ENCODE results near the gene DDR2. TPM values are rescaled to one million over a fixed set of nuclear protein-coding genes. Genes with fewer than 3 reads are reported as not detected.

The DDR2 gene
- polyA plus RNA-seq, 1 donor from 2014 or later, result 0.69 TPM

DNA sequence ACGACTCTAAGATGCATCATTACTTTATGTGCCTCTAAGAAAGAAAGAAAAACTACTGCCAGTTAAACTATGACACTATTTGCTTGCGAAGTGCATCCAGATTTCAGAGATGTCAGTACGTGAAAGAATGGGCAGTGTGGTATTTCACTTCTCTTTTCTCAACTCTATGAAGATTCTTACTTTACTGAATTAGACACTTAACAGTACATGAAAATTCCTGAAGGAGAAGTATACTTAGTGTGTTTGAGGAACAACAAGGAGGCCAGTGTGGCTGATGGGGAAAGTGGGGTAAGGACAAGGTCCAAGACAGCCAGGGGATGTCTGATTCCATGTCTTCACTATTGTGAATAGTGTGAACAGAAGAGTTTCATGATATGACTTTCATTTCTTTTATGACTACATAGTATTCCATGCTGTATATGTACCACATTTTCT lies 104.4 kb downstream of the DDR2 start:
- TF ChIP-seq POLR2AphosphoS5 (IDR thresholded peaks at IDR 0.05) (no peak), MXI1 (conservative IDR thresholded peaks at IDR 0.05; ENCODE audit: poor library complexity, severe bottlenecking) (no peak), SMC3 (conservative IDR thresholded peaks at IDR 0.05; ENCODE audit: poor library complexity) (no peak), RAD21 (conservative IDR thresholded peaks at IDR 0.05) (no peak), EZH2 (IDR thresholded peaks at IDR 0.05; ENCODE audit: borderline replicate concordance, insufficient read depth, low read length, poor library complexity, severe bottlenecking) (no peak), EP300 (conservative IDR thresholded peaks at IDR 0.05; ENCODE audit: poor library complexity, severe bottlenecking) (no peak), TAF1 (IDR thresholded peaks at IDR 0.05; ENCODE audit: low read depth) (no peak)
- TF ChIP-seq, protein P1, sequence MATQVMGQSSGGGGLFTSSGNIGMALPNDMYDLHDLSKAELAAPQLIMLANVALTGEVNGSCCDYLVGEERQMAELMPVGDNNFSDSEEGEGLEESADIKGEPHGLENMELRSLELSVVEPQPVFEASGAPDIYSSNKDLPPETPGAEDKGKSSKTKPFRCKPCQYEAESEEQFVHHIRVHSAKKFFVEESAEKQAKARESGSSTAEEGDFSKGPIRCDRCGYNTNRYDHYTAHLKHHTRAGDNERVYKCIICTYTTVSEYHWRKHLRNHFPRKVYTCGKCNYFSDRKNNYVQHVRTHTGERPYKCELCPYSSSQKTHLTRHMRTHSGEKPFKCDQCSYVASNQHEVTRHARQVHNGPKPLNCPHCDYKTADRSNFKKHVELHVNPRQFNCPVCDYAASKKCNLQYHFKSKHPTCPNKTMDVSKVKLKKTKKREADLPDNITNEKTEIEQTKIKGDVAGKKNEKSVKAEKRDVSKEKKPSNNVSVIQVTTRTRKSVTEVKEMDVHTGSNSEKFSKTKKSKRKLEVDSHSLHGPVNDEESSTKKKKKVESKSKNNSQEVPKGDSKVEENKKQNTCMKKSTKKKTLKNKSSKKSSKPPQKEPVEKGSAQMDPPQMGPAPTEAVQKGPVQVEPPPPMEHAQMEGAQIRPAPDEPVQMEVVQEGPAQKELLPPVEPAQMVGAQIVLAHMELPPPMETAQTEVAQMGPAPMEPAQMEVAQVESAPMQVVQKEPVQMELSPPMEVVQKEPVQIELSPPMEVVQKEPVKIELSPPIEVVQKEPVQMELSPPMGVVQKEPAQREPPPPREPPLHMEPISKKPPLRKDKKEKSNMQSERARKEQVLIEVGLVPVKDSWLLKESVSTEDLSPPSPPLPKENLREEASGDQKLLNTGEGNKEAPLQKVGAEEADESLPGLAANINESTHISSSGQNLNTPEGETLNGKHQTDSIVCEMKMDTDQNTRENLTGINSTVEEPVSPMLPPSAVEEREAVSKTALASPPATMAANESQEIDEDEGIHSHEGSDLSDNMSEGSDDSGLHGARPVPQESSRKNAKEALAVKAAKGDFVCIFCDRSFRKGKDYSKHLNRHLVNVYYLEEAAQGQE (IDR thresholded peaks at IDR 0.05; ENCODE audit: borderline replicate concordance), result no peak
- TF ChIP-seq, protein P2, sequence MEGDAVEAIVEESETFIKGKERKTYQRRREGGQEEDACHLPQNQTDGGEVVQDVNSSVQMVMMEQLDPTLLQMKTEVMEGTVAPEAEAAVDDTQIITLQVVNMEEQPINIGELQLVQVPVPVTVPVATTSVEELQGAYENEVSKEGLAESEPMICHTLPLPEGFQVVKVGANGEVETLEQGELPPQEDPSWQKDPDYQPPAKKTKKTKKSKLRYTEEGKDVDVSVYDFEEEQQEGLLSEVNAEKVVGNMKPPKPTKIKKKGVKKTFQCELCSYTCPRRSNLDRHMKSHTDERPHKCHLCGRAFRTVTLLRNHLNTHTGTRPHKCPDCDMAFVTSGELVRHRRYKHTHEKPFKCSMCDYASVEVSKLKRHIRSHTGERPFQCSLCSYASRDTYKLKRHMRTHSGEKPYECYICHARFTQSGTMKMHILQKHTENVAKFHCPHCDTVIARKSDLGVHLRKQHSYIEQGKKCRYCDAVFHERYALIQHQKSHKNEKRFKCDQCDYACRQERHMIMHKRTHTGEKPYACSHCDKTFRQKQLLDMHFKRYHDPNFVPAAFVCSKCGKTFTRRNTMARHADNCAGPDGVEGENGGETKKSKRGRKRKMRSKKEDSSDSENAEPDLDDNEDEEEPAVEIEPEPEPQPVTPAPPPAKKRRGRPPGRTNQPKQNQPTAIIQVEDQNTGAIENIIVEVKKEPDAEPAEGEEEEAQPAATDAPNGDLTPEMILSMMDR (IDR thresholded peaks at IDR 0.05; ENCODE audit: poor library complexity, severe bottlenecking), result no peak
- Histone ChIP-seq H3K4me3 (ENCODE audit: low read length) (no peak overlapping the region), H3K36me3 (ENCODE audit: insufficient read depth, low read length) (no peaks in the 10 kb centered on the region), H3K9ac (ENCODE audit: low read length) (no peak overlapping the region), H2AFZ (ENCODE audit: low read depth, low read length) (no peak overlapping the region), H3F3A (ENCODE audit: insufficient read depth, low read length, poor library complexity, severe bottlenecking) (no peaks in the 10 kb centered on the region), H3K9me3 (ENCODE audit: low read length) (no peaks in the 10 kb centered on the region), H3K9me2 (ENCODE audit: insufficient read depth, low read length) (no peaks in the 10 kb centered on the region), H3K27ac (ENCODE audit: low read length) (no peak overlapping the region), H4K20me1 (ENCODE audit: insufficient read depth) (no peaks in the 10 kb centered on the region), H3K4me2 (ENCODE audit: low read length) (no peak overlapping the region), H3K79me2 (replicated peaks; ENCODE audit: insufficient read depth, low read length) (no peaks in the 10 kb centered on the region), H3K27me3 (ENCODE audit: insufficient read depth, low read depth, low read length) (no peaks in the 10 kb centered on the region)

DNA sequence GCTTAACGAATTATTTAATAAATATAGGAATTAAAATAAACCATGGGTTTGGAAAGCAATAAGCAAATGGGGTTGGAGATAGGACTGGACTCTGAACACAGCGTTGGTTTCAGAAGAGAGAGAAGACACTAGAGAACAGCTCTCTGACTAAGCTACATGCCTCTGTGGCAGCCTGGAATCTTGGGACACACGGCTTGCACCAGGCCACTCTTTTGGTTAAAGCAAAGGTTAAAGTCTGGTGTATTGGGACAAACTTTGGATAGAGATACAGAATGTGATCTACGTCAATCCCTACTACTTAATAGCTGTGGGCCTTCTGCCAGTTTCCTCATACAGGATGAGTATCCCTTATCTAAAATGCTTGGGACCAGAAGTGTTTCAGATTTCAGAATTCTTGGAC lies 108.5 kb downstream of the DDR2 start:
- no peaks in the 10 kb centered on the region for H3K27me3 ChIP-seq (ENCODE audit: insufficient read depth, low read depth, low read length)
- H3K4me3 ChIP-seq (ENCODE audit: low read length), result no peak overlapping the region
- H3K79me2 ChIP-seq (replicated peaks; ENCODE audit: insufficient read depth, low read length), result no peaks in the 10 kb centered on the region
- no peaks in the 10 kb centered on the region for H4K20me1 ChIP-seq (ENCODE audit: insufficient read depth)
- no peak overlapping the region for H3K9ac ChIP-seq (ENCODE audit: low read length)
- H3F3A ChIP-seq (ENCODE audit: insufficient read depth, low read length, poor library complexity, severe bottlenecking), result no peaks in the 10 kb centered on the region
- no peak overlapping the region for H2AFZ ChIP-seq (ENCODE audit: low read depth, low read length)
- TF ChIP-seq, protein P1 (IDR thresholded peaks at IDR 0.05; ENCODE audit: borderline replicate concordance), result no peak
- no peak for TF ChIP-seq RAD21 (conservative IDR thresholded peaks at IDR 0.05)
- TF ChIP-seq, protein P2 (IDR thresholded peaks at IDR 0.05; ENCODE audit: poor library complexity, severe bottlenecking), result no peak
- TF ChIP-seq SMC3 (conservative IDR thresholded peaks at IDR 0.05; ENCODE audit: poor library complexity), result no peak
- no peak for TF ChIP-seq MXI1 (conservative IDR thresholded peaks at IDR 0.05; ENCODE audit: poor library complexity, severe bottlenecking)
- TF ChIP-seq EP300 (conservative IDR thresholded peaks at IDR 0.05; ENCODE audit: poor library complexity, severe bottlenecking), result no peak
- no peak for TF ChIP-seq POLR2AphosphoS5 (IDR thresholded peaks at IDR 0.05)
- TF ChIP-seq EZH2 (IDR thresholded peaks at IDR 0.05; ENCODE audit: borderline replicate concordance, insufficient read depth, low read length, poor library complexity, severe bottlenecking), result no peak
- no peak for TF ChIP-seq TAF1 (IDR thresholded peaks at IDR 0.05; ENCODE audit: low read depth)
- H3K36me3 ChIP-seq (ENCODE audit: insufficient read depth, low read length), result no peaks in the 10 kb centered on the region
- no peaks in the 10 kb centered on the region for H3K9me3 ChIP-seq (ENCODE audit: low read length)
- H3K4me2 ChIP-seq (ENCODE audit: low read length), result no peak overlapping the region
- no peaks in the 10 kb centered on the region for H3K9me2 ChIP-seq (ENCODE audit: insufficient read depth, low read length)
- H3K27ac ChIP-seq (ENCODE audit: low read length), result no peak overlapping the region
